Posterior cingulate gyrus (tissue), 11 donors: ENCODE measurements around the gene UBE2G2.

ENCODE experiments used
- DNase-seq, 10 donors: peaks; one replicate each; pipeline versions ENCODE4 v3.0.0 to v3.0.0-alpha.2; 2020 to 2021; ENCODE audit warnings: mixed read lengths in 3 of 10
- intact Hi-C: fragments of 100-400 bp; cut with DNase I; formaldehyde crosslinking; loops from one replicate; pipeline ENCODE4 v1.15.1; 2023

Gene UBE2G2

GRCh38 chr21:44735821-44736220, 65.8 kb downstream of the UBE2G2 start:
- intact Hi-C loops = no loop called here
- no peak for DNase-seq

- intact Hi-C loops = no loop called here
- no peak for DNase-seq
Measured at GRCh38 chr21:44734841-44735240, 66.8 kb downstream of the UBE2G2 start.

GRCh38 chr21:44734026-44734745, 67.4 kb downstream of the UBE2G2 start:
- intact Hi-C loops = no loop called here

GRCh38 chr21:44732956-44733355, 68.7 kb downstream of the UBE2G2 start:
- intact Hi-C loops = no loop called here
- DNase-seq = no peak

More at GRCh38 chr21:44734026-44734745, 67.4 kb downstream of the UBE2G2 start:
- no peak for DNase-seq

GRCh38 chr21:44732263-44732662, 69.4 kb downstream of the UBE2G2 start:
- no peak for DNase-seq
- intact Hi-C loops = no loop called here

- DNase-seq = no peak
- intact Hi-C loops = no loop called here
Measured at GRCh38 chr21:44730951-44731579, 70.6 kb downstream of the UBE2G2 start.

GRCh38 chr21:44730028-44730395, 71.6 kb downstream of the UBE2G2 start:
- intact Hi-C loops = no loop called here
- no peak for DNase-seq

GRCh38 chr21:44729336-44730027, 72.1 kb downstream of the UBE2G2 start:
- DNase-seq = peak in 1 of 10 donors; percentile 68
- intact Hi-C loops = no loop called here

GRCh38 chr21:44728716-44729115, 72.9 kb downstream of the UBE2G2 start:
- intact Hi-C loops = no loop called here
- DNase-seq = peak in 1 of 10 donors; percentile 44

GRCh38 chr21:44727757-44728156, 73.9 kb downstream of the UBE2G2 start:
- intact Hi-C loops = no loop called here
- peak in 1 of 10 donors; percentile 42 for DNase-seq

GRCh38 chr21:44727321-44727720, 74.3 kb downstream of the UBE2G2 start:
- intact Hi-C loops = no loop called here
- DNase-seq = peak in 1 of 10 donors; percentile 34

GRCh38 chr21:44726826-44727225, 74.8 kb downstream of the UBE2G2 start:
- DNase-seq = peak in 1 of 10 donors; percentile 36
- intact Hi-C loops = no loop called here

GRCh38 chr21:44724926-44725325, 76.7 kb downstream of the UBE2G2 start:
- no peak for DNase-seq
- intact Hi-C loops = no loop called here

- no peak for DNase-seq
- intact Hi-C loops = no loop called here
Measured at GRCh38 chr21:44724196-44724595, 77.4 kb downstream of the UBE2G2 start.

- no peak for DNase-seq
- intact Hi-C loops = no loop called here
Measured at GRCh38 chr21:44723177-44724131, 78.2 kb downstream of the UBE2G2 start.

GRCh38 chr21:44722731-44723130, 78.9 kb downstream of the UBE2G2 start:
- DNase-seq = no peak
- intact Hi-C loops = no loop called here

GRCh38 chr21:44720170-44720569, 81.5 kb downstream of the UBE2G2 start:
- no peak for DNase-seq
- intact Hi-C loops = no loop called here
